Esophagus muscularis mucosa (tissue), 3 donors: Measurements from ENCODE around the gene MYL11.

Experiments
- EP300 ChIP-seq: sonication (generic); formaldehyde crosslinking; IDR thresholded peaks from one replicate; pipeline ENCODE4 v1.6.1; 2017; ENCODE audit warnings: antibody characterized with exemption
- POLR2A ChIP-seq: fragments of 450-650 bp; IDR thresholded peaks from one replicate; pipeline ENCODE4 v1.6.1; 2017; ENCODE audit warnings: antibody characterized with exemption, moderate library complexity, mild to moderate bottlenecking, low read depth
- POLR2AphosphoS5 ChIP-seq, 2 donors: sonication (generic); formaldehyde crosslinking; IDR thresholded peaks; one replicate each; pipeline ENCODE4 v1.6.1; 2017; ENCODE audit warnings: antibody characterized with exemption in 2 of 2

DNA sequence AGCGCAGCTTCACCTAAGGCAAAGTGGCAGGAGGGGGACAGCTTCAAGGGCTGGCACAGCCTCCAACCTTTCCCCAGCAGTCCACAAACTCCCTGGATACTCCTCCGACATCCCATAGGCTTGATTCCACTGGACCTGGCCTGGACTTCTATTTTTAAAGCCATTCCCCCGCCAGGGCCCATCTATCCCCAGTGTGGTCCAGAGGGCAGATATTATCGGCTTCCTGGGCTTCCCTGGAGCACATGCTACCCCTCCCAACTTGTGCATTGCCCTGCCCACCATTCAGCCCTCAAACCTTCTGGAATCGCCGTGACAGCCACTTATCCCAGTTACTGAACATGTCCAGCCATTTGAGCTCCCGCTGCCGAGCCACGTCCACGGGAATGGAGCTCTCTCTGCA lies 9.4 kb upstream of the MYL11 start:
- TF ChIP-seq POLR2AphosphoS5 (IDR thresholded peaks at IDR 0.05) (no peak), POLR2A (no peak), EP300 (no peak)
